ENCODE data around the gene PDZRN4.
"Not testable (repeated sequence)": the region's sequence is repeated elsewhere in the genome, so short reads cannot be mapped to it uniquely, and the experiment has no call there.

Gene PDZRN4

GRCh38 chr12:41254004-41254914 lies 66.1 kb downstream of the PDZRN4 start:
- Histone ChIP-seq H3K79me1 (ENCODE audit: low read length) (no peaks in the 10 kb centered on the region), H3K9ac (ENCODE audit: low read length) (no peak overlapping the region), H3K4me3 (ENCODE audit: low read length) (no peak overlapping the region), H3K18ac (ENCODE audit: low read length) (no peak overlapping the region), H2BK5ac (ENCODE audit: low read length) (no peak overlapping the region), H3K23ac (ENCODE audit: low read length) (no peak overlapping the region), H2BK120ac (ENCODE audit: low read depth, low read length) (no peak overlapping the region), H2BK15ac (replicated peaks; ENCODE audit: low read depth) (no peak overlapping the region), H4K8ac (ENCODE audit: low read depth, low read length) (no peak overlapping the region), H3K79me2 (ENCODE audit: control insufficient read depth, insufficient read depth, low read length) (no peaks in the 10 kb centered on the region), H3K4me1 (ENCODE audit: control insufficient read depth, low read depth, low read length) (no peaks in the 10 kb centered on the region), H3K36me3 (ENCODE audit: control insufficient read depth, insufficient read depth, low read length) (no peaks in the 10 kb centered on the region), H3K4ac (ENCODE audit: low read depth, low read length) (no peak overlapping the region), H3K27me3 (ENCODE audit: insufficient read depth, low read length, poor library complexity) (no peaks in the 10 kb centered on the region), H3K27ac (ENCODE audit: low read depth, low read length) (no peak overlapping the region), H4K5ac (ENCODE audit: low read length) (no peak overlapping the region), H3K56ac (ENCODE audit: low read length) (no peak overlapping the region), H2AK5ac (ENCODE audit: low read length) (no peak overlapping the region), H3K4me2 (ENCODE audit: low read length) (no peak overlapping the region)
- WGBS (ENCODE audit: extremely low coverage, insufficient coverage, low lambda C conversion rate): no CpG with 5 or more reads among the region's 4 CpGs
- DNase-seq: no peak

- not testable (repeated sequence) for H4K8ac ChIP-seq (ENCODE audit: low read depth, low read length); H2BK120ac ChIP-seq (ENCODE audit: low read depth, low read length); H3K27ac ChIP-seq (ENCODE audit: low read depth, low read length); H3K27me3 ChIP-seq (ENCODE audit: insufficient read depth, low read length, poor library complexity); H3K4me1 ChIP-seq (ENCODE audit: control insufficient read depth, low read depth, low read length); H3K79me1 ChIP-seq (ENCODE audit: low read length); H3K4ac ChIP-seq (ENCODE audit: low read depth, low read length); H3K4me3 ChIP-seq (ENCODE audit: low read length); H3K79me2 ChIP-seq (ENCODE audit: control insufficient read depth, insufficient read depth, low read length); H3K9ac ChIP-seq (ENCODE audit: low read length); H3K4me2 ChIP-seq (ENCODE audit: low read length); H2BK5ac ChIP-seq (ENCODE audit: low read length); H3K23ac ChIP-seq (ENCODE audit: low read length); H2BK15ac ChIP-seq (replicated peaks; ENCODE audit: low read depth); H3K36me3 ChIP-seq (ENCODE audit: control insufficient read depth, insufficient read depth, low read length); H3K18ac ChIP-seq (ENCODE audit: low read length); H2AK5ac ChIP-seq (ENCODE audit: low read length); H3K56ac ChIP-seq (ENCODE audit: low read length); H4K5ac ChIP-seq (ENCODE audit: low read length); DNase-seq
- no CpG with 5 or more reads among the region's 6 CpGs for WGBS (ENCODE audit: extremely low coverage, insufficient coverage, low lambda C conversion rate)
These were observed 75.1 kb downstream of the PDZRN4 start for GRCh38 chr12:41263196-41263595.

- H2BK120ac ChIP-seq (ENCODE audit: low read depth, low read length): no peak overlapping the region
- no peak overlapping the region for H3K4me3 ChIP-seq (ENCODE audit: low read length)
- H3K9ac ChIP-seq (ENCODE audit: low read length): no peak overlapping the region
- no peak overlapping the region for H4K5ac ChIP-seq (ENCODE audit: low read length)
- H3K4me1 ChIP-seq (ENCODE audit: control insufficient read depth, low read depth, low read length): no peaks in the 10 kb centered on the region
- no peaks in the 10 kb centered on the region for H3K36me3 ChIP-seq (ENCODE audit: control insufficient read depth, insufficient read depth, low read length)
- H3K79me1 ChIP-seq (ENCODE audit: low read length): no peaks in the 10 kb centered on the region
- H3K27ac ChIP-seq (ENCODE audit: low read depth, low read length): no peak overlapping the region
- no peak overlapping the region for H3K4ac ChIP-seq (ENCODE audit: low read depth, low read length)
- no peak overlapping the region for H2BK15ac ChIP-seq (replicated peaks; ENCODE audit: low read depth)
- H3K18ac ChIP-seq (ENCODE audit: low read length): no peak overlapping the region
- no peaks in the 10 kb centered on the region for H3K79me2 ChIP-seq (ENCODE audit: control insufficient read depth, insufficient read depth, low read length)
- H3K4me2 ChIP-seq (ENCODE audit: low read length): no peak overlapping the region
- no peak overlapping the region for H3K56ac ChIP-seq (ENCODE audit: low read length)
- no peak for DNase-seq
- H2BK5ac ChIP-seq (ENCODE audit: low read length): no peak overlapping the region
- H2AK5ac ChIP-seq (ENCODE audit: low read length): no peak overlapping the region
- H3K23ac ChIP-seq (ENCODE audit: low read length): no peak overlapping the region
- H4K8ac ChIP-seq (ENCODE audit: low read depth, low read length): no peak overlapping the region
- no peaks in the 10 kb centered on the region for H3K27me3 ChIP-seq (ENCODE audit: insufficient read depth, low read length, poor library complexity)
These were observed 76.2 kb downstream of the PDZRN4 start for GRCh38 chr12:41264281-41264680.

- Histone ChIP-seq H3K4me2 (ENCODE audit: low read length) (no peak overlapping the region), H3K4me1 (ENCODE audit: control insufficient read depth, low read depth, low read length) (no peaks in the 10 kb centered on the region), H2AK5ac (ENCODE audit: low read length) (no peak overlapping the region), H3K9ac (ENCODE audit: low read length) (no peak overlapping the region), H3K79me1 (ENCODE audit: low read length) (no peaks in the 10 kb centered on the region), H3K18ac (ENCODE audit: low read length) (no peak overlapping the region), H2BK120ac (ENCODE audit: low read depth, low read length) (no peak overlapping the region), H3K79me2 (ENCODE audit: control insufficient read depth, insufficient read depth, low read length) (no peaks in the 10 kb centered on the region), H3K4ac (ENCODE audit: low read depth, low read length) (no peak overlapping the region), H3K4me3 (ENCODE audit: low read length) (no peak overlapping the region), H3K27me3 (ENCODE audit: insufficient read depth, low read length, poor library complexity) (no peaks in the 10 kb centered on the region), H3K36me3 (ENCODE audit: control insufficient read depth, insufficient read depth, low read length) (no peaks in the 10 kb centered on the region), H2BK15ac (replicated peaks; ENCODE audit: low read depth) (no peak overlapping the region), H4K5ac (ENCODE audit: low read length) (no peak overlapping the region), H3K27ac (ENCODE audit: low read depth, low read length) (no peak overlapping the region), H4K8ac (ENCODE audit: low read depth, low read length) (no peak overlapping the region), H3K56ac (ENCODE audit: low read length) (no peak overlapping the region), H3K23ac (ENCODE audit: low read length) (no peak overlapping the region), H2BK5ac (ENCODE audit: low read length) (no peak overlapping the region)
- no CpG with 5 or more reads among the region's 1 CpG for WGBS (ENCODE audit: extremely low coverage, insufficient coverage, low lambda C conversion rate)
- DNase-seq: no peak
These were observed 80.9 kb downstream of the PDZRN4 start for GRCh38 chr12:41269056-41269455.

GRCh38 chr12:41271489-41271888 lies 83.4 kb downstream of the PDZRN4 start:
- Histone ChIP-seq H3K9ac (ENCODE audit: low read length) (no peak overlapping the region), H3K4me2 (ENCODE audit: low read length) (no peak overlapping the region), H3K27me3 (ENCODE audit: insufficient read depth, low read length, poor library complexity) (no peaks in the 10 kb centered on the region), H2BK5ac (ENCODE audit: low read length) (no peak overlapping the region), H3K79me1 (ENCODE audit: low read length) (no peaks in the 10 kb centered on the region), H3K79me2 (ENCODE audit: control insufficient read depth, insufficient read depth, low read length) (no peaks in the 10 kb centered on the region), H4K8ac (ENCODE audit: low read depth, low read length) (no peak overlapping the region), H3K36me3 (ENCODE audit: control insufficient read depth, insufficient read depth, low read length) (no peaks in the 10 kb centered on the region), H3K27ac (ENCODE audit: low read depth, low read length) (no peak overlapping the region), H3K23ac (ENCODE audit: low read length) (no peak overlapping the region), H3K4me3 (ENCODE audit: low read length) (no peak overlapping the region), H2BK15ac (replicated peaks; ENCODE audit: low read depth) (no peak overlapping the region), H2BK120ac (ENCODE audit: low read depth, low read length) (no peak overlapping the region), H3K4me1 (ENCODE audit: control insufficient read depth, low read depth, low read length) (no peaks in the 10 kb centered on the region), H4K5ac (ENCODE audit: low read length) (no peak overlapping the region), H3K18ac (ENCODE audit: low read length) (no peak overlapping the region), H3K56ac (ENCODE audit: low read length) (no peak overlapping the region), H2AK5ac (ENCODE audit: low read length) (no peak overlapping the region), H3K4ac (ENCODE audit: low read depth, low read length) (no peak overlapping the region)
- DNase-seq: no peak
- no CpG with 5 or more reads among the region's 3 CpGs for WGBS (ENCODE audit: extremely low coverage, insufficient coverage, low lambda C conversion rate)

GRCh38 chr12:41274643-41275042 lies 86.5 kb downstream of the PDZRN4 start:
- no peaks in the 10 kb centered on the region for H3K4me1 ChIP-seq (ENCODE audit: control insufficient read depth, low read depth, low read length)
- no peak overlapping the region for H3K23ac ChIP-seq (ENCODE audit: low read length)
- no peak overlapping the region for H2BK15ac ChIP-seq (replicated peaks; ENCODE audit: low read depth)
- no CpG with 5 or more reads among the region's 2 CpGs for WGBS (ENCODE audit: extremely low coverage, insufficient coverage, low lambda C conversion rate)
- H4K5ac ChIP-seq (ENCODE audit: low read length): no peak overlapping the region
- DNase-seq: no peak
- H4K8ac ChIP-seq (ENCODE audit: low read depth, low read length): no peak overlapping the region
- H3K27ac ChIP-seq (ENCODE audit: low read depth, low read length): no peak overlapping the region
- no peak overlapping the region for H3K4me3 ChIP-seq (ENCODE audit: low read length)
- H2AK5ac ChIP-seq (ENCODE audit: low read length): no peak overlapping the region
- H3K18ac ChIP-seq (ENCODE audit: low read length): no peak overlapping the region
- H2BK120ac ChIP-seq (ENCODE audit: low read depth, low read length): no peak overlapping the region
- H3K27me3 ChIP-seq (ENCODE audit: insufficient read depth, low read length, poor library complexity): no peaks in the 10 kb centered on the region
- no peak overlapping the region for H3K4ac ChIP-seq (ENCODE audit: low read depth, low read length)
- H3K79me1 ChIP-seq (ENCODE audit: low read length): no peaks in the 10 kb centered on the region
- no peaks in the 10 kb centered on the region for H3K36me3 ChIP-seq (ENCODE audit: control insufficient read depth, insufficient read depth, low read length)
- H3K56ac ChIP-seq (ENCODE audit: low read length): no peak overlapping the region
- H3K79me2 ChIP-seq (ENCODE audit: control insufficient read depth, insufficient read depth, low read length): no peaks in the 10 kb centered on the region
- H3K4me2 ChIP-seq (ENCODE audit: low read length): no peak overlapping the region
- no peak overlapping the region for H2BK5ac ChIP-seq (ENCODE audit: low read length)
- no peak overlapping the region for H3K9ac ChIP-seq (ENCODE audit: low read length)

All from mesendoderm (in vitro differentiated cells).